K562 (cell line): ENCODE measurements around the gene EIF5. TPM values are rescaled to one million over a fixed set of nuclear protein-coding genes. Genes with fewer than 3 reads are reported as not detected.
A peak's percentile ranks its signal among the peaks of the same experiment; 100 is the strongest.

Experiments used
- CXXC5 ChIP-seq: fragments of 250-450 bp; sonication (Bioruptor Pico); IDR thresholded peaks from 2 replicates; pipeline ENCODE4 v1.8.0; 2022; ENCODE audit warnings: inconsistent platforms, mild to moderate bottlenecking, moderate library complexity
- HLTF ChIP-seq: fragments of 450-650 bp; IDR thresholded peaks from 2 replicates; pipeline ENCODE4 v1.6.1; 2016
- TRIM24 ChIP-seq, 2 experiments: fragments of 450-650 bp; IDR thresholded peaks; 2 replicates each; pipeline ENCODE4 v1.6.1; 2016
- ZNF140 ChIP-seq: fragments of 250-450 bp; sonication (Bioruptor Pico); IDR thresholded peaks from 2 replicates; pipeline ENCODE4 v1.8.0; 2021; ENCODE audit warnings: moderate library complexity, mild to moderate bottlenecking, inconsistent platforms
- ZNF24 ChIP-seq: fragments of 450-650 bp; IDR thresholded peaks from 2 replicates; pipeline ENCODE4 v1.6.1; 2016
- polyA plus RNA-seq, 8 experiments: library from polyadenylated mRNA; depleted of rRNA in 4 of 8; stranded (reverse) in 5 of 8; unstranded in 3 of 8; fragments of >200 nt; fragmentation: Nextera tagmentation in 2 of 8; fragmentation: Illumina TruSeq in 1 of 8; extraction: Ambion mirVana in 2 of 8; extraction: Trizol in 1 of 8; gene quantifications; 2 replicates each; pipeline versions ENCODE4 v1.2.1 to v1.2.3, GENCODE V29; 2011 to 2014; ENCODE audit warnings: inconsistent platforms in 1 of 8, missing spikeins in 1 of 8
- total RNA-seq, 7 experiments: library from RNA; depleted of rRNA in 6 of 7; stranded (reverse); fragments of >200 nt in 6 of 7; fragmentation: Illumina TruSeq in 2 of 7; extraction: Trizol in 2 of 7; gene quantifications; 2 replicates each; pipeline versions ENCODE4 v1.2.1 to v1.2.3, GENCODE V29; 2011 to 2021; ENCODE audit warnings: low replicate concordance in 1 of 7
- TF ChIP-seq, protein P1 (sequence below), 2 experiments: fragments of 450-650 bp; formaldehyde crosslinking in 1 of 2; IDR thresholded peaks; 2 replicates each; pipeline versions ENCODE4 v1.4.0 to v1.6.1; 2014 to 2020; ENCODE audit warnings: mild to moderate bottlenecking in 2 of 2, borderline replicate concordance in 1 of 2, low read depth in 1 of 2
- TF ChIP-seq, protein P2 (sequence below): fragments of 450-650 bp; formaldehyde crosslinking; IDR thresholded peaks from 2 replicates; pipeline ENCODE4 v1.4.0; 2020; ENCODE audit warnings: mild to moderate bottlenecking, moderate library complexity
- TF ChIP-seq, protein P3 (sequence below): IDR thresholded peaks from 2 replicates; pipeline ENCODE4 v1.6.1; 2014; ENCODE audit warnings: antibody characterized with exemption
- TF ChIP-seq, protein P4 (sequence below): sonication (generic); formaldehyde crosslinking; IDR thresholded peaks from 2 replicates; pipeline ENCODE4 v1.9.0; 2022; ENCODE audit warnings: mild to moderate bottlenecking, missing genetic modification reagents
- TF ChIP-seq, protein P5 (sequence below): fragments of 200-800 bp; sonication (Bioruptor generic); IDR thresholded peaks from 2 replicates; pipeline ENCODE4 v1.6.1; 2017; ENCODE audit warnings: missing genetic modification characterization, missing compliant biosample characterization
- TF ChIP-seq, protein P6 (sequence below), 2 experiments: fragments of 450-650 bp; IDR thresholded peaks; 2 replicates each; pipeline ENCODE4 v1.6.1; 2016
- TF ChIP-seq, protein P7 (sequence below): fragments of 450-650 bp; IDR thresholded peaks from 2 replicates; pipeline ENCODE4 v1.6.1; 2016

Gene EIF5
- total and polyA plus RNA-seq, 9 of the 15 experiments (the other 6 are each of a cell fraction or from before 2014, with no cell fraction given), result 92.7 to 442 (median 190) TPM

DNA sequence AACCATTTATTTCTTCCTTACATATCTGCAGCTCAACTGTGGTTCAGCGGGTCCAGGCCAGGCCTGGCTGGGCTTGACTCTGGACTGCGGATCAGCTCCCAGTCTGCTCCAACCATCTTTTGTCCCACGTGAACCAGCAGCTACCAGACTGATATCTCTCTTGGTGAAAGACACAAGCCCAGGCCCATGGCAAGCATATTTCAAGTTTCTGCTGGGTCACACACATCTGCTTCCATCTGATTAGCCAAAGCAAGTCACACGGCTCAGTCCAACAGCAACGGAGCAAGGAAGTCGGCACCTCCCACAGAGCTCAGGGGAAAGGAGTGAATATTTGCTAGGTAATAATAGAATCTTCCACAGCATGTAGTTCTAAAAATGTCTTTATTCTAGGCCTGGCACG lies 26.5 kb downstream of the EIF5 start (continued):
- TF ChIP-seq, protein P1, sequence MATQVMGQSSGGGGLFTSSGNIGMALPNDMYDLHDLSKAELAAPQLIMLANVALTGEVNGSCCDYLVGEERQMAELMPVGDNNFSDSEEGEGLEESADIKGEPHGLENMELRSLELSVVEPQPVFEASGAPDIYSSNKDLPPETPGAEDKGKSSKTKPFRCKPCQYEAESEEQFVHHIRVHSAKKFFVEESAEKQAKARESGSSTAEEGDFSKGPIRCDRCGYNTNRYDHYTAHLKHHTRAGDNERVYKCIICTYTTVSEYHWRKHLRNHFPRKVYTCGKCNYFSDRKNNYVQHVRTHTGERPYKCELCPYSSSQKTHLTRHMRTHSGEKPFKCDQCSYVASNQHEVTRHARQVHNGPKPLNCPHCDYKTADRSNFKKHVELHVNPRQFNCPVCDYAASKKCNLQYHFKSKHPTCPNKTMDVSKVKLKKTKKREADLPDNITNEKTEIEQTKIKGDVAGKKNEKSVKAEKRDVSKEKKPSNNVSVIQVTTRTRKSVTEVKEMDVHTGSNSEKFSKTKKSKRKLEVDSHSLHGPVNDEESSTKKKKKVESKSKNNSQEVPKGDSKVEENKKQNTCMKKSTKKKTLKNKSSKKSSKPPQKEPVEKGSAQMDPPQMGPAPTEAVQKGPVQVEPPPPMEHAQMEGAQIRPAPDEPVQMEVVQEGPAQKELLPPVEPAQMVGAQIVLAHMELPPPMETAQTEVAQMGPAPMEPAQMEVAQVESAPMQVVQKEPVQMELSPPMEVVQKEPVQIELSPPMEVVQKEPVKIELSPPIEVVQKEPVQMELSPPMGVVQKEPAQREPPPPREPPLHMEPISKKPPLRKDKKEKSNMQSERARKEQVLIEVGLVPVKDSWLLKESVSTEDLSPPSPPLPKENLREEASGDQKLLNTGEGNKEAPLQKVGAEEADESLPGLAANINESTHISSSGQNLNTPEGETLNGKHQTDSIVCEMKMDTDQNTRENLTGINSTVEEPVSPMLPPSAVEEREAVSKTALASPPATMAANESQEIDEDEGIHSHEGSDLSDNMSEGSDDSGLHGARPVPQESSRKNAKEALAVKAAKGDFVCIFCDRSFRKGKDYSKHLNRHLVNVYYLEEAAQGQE (IDR thresholded peaks at IDR 0.05; ENCODE audit: borderline replicate concordance), result peak; percentile 52
- TF ChIP-seq, protein P1 (CRISPR knock-in tag; IDR thresholded peaks at IDR 0.05; ENCODE audit: low read depth), result no peak
- TF ChIP-seq, protein P2, sequence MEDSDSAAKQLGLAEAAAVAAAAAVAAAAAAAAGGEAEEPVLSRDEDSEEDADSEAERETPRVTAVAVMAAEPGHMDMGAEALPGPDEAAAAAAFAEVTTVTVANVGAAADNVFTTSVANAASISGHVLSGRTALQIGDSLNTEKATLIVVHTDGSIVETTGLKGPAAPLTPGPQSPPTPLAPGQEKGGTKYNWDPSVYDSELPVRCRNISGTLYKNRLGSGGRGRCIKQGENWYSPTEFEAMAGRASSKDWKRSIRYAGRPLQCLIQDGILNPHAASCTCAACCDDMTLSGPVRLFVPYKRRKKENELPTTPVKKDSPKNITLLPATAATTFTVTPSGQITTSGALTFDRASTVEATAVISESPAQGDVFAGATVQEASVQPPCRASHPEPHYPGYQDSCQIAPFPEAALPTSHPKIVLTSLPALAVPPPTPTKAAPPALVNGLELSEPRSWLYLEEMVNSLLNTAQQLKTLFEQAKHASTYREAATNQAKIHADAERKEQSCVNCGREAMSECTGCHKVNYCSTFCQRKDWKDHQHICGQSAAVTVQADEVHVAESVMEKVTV, result no peak
- TF ChIP-seq, protein P3, sequence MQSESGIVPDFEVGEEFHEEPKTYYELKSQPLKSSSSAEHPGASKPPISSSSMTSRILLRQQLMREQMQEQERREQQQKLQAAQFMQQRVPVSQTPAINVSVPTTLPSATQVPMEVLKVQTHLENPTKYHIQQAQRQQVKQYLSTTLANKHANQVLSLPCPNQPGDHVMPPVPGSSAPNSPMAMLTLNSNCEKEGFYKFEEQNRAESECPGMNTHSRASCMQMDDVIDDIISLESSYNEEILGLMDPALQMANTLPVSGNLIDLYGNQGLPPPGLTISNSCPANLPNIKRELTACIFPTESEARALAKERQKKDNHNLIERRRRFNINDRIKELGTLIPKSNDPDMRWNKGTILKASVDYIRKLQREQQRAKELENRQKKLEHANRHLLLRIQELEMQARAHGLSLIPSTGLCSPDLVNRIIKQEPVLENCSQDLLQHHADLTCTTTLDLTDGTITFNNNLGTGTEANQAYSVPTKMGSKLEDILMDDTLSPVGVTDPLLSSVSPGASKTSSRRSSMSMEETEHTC, result peak; percentile 44; the same call in 1 of the 2 replicates
- TF ChIP-seq, protein P4, sequence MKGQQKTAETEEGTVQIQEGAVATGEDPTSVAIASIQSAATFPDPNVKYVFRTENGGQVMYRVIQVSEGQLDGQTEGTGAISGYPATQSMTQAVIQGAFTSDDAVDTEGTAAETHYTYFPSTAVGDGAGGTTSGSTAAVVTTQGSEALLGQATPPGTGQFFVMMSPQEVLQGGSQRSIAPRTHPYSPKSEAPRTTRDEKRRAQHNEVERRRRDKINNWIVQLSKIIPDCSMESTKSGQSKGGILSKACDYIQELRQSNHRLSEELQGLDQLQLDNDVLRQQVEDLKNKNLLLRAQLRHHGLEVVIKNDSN (CRISPR knock-in tag), result peak; percentile 61; the same call in 1 of the 2 replicates
- TF ChIP-seq, protein P5, sequence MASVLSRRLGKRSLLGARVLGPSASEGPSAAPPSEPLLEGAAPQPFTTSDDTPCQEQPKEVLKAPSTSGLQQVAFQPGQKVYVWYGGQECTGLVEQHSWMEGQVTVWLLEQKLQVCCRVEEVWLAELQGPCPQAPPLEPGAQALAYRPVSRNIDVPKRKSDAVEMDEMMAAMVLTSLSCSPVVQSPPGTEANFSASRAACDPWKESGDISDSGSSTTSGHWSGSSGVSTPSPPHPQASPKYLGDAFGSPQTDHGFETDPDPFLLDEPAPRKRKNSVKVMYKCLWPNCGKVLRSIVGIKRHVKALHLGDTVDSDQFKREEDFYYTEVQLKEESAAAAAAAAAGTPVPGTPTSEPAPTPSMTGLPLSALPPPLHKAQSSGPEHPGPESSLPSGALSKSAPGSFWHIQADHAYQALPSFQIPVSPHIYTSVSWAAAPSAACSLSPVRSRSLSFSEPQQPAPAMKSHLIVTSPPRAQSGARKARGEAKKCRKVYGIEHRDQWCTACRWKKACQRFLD (CRISPR knock-in tag), result 0 out of 2 replicates have a peak, but pooled peaks have one; percentile 14
- TF ChIP-seq ZNF140 (no peak), ZNF24 (no peak), HLTF (no peak), TRIM24 (IDR thresholded peaks at IDR 0.05) (peak; percentile 73 to 83), CXXC5 (CRISPR knock-in tag) (peak; percentile 56)
- TF ChIP-seq, protein P6, sequence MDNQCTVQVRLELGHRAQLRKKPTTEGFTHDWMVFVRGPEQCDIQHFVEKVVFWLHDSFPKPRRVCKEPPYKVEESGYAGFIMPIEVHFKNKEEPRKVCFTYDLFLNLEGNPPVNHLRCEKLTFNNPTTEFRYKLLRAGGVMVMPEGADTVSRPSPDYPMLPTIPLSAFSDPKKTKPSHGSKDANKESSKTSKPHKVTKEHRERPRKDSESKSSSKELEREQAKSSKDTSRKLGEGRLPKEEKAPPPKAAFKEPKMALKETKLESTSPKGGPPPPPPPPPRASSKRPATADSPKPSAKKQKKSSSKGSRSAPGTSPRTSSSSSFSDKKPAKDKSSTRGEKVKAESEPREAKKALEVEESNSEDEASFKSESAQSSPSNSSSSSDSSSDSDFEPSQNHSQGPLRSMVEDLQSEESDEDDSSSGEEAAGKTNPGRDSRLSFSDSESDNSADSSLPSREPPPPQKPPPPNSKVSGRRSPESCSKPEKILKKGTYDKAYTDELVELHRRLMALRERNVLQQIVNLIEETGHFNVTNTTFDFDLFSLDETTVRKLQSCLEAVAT (IDR thresholded peaks at IDR 0.05), result no peak
- TF ChIP-seq, protein P7, sequence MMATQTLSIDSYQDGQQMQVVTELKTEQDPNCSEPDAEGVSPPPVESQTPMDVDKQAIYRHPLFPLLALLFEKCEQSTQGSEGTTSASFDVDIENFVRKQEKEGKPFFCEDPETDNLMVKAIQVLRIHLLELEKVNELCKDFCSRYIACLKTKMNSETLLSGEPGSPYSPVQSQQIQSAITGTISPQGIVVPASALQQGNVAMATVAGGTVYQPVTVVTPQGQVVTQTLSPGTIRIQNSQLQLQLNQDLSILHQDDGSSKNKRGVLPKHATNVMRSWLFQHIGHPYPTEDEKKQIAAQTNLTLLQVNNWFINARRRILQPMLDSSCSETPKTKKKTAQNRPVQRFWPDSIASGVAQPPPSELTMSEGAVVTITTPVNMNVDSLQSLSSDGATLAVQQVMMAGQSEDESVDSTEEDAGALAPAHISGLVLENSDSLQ, result peak; percentile 64
